GM18870 (cell line): ENCODE results near the gene POLR2F.

ENCODE experiments used
- ATAC-seq: cut with Tn5 transposase; IDR thresholded peaks from one replicate; pipeline ENCODE4 v1.9.1; 2021; ENCODE audit warnings: moderate library complexity; ENCODE audit not compliant: unreplicated experiment

The POLR2F gene

DNA sequence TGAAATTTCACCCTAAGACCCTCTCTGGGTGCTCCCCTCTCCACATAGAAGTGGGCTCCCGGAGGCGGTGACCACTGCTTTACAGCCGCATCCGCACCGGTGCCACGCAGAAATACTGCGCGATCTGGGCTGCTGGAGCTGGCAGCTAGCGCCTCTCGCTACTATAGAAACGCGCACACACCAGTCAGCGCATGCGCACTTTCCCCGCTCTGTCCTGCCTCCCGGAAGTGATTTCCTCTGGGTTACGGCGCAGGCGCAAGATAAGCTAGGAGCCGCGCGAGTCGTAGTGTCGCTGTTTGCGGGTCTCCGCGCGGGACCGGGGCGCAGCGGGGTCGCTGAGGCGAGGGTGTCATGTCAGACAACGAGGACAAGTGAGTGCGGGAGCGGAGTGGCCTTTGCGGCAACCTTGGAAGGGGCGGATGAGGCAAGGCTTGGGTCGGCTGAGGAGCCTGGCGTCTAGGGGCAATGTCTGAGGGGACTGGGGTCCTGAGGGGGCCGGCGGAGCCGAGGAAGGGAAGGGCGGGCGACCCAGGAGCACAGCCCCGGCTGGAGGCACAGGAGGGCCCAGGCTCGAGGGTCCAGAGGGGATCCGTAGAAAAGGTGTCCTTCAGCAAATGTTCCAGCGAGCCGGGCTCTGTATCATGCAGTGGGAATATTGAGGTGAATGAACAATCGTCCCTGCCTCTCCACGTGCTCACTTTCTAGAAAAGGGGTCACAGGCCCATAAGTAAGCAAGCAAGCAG lies at the start of gene POLR2F, which contains the start of gene C22orf23:
Gene POLR2F, plus strand, starts transcription at position 263 of the 743 bp plus-strand sequence. Its CDS starts 89 bp downstream, at position 352.
Gene C22orf23, minus strand, starts transcription at position 165 of the 743 bp plus-strand sequence. CDS start 452 bp downstream, outside the sequence.
- ATAC-seq, result peak; percentile 78

DNA sequence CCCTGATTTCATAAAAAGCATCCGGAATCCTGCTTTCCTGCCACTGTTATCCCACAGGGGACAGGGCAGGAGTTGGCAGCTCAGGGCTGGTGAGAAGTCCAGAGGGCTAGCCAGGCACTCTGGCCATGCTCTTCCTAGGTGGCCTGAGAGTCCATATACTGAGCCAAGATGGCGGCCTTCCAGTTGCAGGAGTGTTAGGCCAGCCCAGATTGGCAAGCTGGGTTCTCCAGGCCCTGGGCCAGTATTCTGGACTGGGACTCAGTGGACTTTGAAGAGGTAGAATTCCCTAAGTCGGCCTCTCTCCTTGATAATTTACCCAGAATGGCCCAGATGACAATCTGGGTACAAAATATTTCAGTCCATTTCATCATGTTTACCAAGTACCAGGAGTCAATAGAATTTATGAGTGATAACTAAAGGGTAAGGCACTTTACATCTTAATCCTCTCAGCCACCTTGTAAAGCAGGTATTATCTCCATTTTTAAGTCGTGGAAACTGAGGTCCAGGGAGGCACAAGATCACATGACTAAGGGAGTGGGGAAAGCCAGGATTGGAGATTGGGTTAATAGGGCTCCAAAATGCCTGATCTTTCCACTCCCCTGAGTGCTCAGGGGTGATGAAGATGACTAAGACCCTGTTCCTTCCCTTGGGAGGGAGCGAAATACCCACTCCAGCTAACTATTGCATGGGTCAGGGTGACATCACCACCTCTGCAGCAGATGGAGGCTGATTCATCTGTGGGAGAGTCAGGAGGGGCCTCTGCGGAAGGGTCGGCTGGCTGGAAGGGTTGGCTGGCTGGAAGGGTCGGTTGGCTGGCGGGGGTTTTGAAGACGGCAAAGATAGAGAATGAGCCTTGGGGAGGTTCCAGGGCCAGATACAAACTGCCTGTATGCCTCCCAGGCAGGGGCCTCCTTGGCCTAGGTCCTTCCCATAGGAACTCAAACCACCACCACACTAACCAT lies 48.6 kb upstream of the POLR2F start:
- no peak for ATAC-seq

DNA sequence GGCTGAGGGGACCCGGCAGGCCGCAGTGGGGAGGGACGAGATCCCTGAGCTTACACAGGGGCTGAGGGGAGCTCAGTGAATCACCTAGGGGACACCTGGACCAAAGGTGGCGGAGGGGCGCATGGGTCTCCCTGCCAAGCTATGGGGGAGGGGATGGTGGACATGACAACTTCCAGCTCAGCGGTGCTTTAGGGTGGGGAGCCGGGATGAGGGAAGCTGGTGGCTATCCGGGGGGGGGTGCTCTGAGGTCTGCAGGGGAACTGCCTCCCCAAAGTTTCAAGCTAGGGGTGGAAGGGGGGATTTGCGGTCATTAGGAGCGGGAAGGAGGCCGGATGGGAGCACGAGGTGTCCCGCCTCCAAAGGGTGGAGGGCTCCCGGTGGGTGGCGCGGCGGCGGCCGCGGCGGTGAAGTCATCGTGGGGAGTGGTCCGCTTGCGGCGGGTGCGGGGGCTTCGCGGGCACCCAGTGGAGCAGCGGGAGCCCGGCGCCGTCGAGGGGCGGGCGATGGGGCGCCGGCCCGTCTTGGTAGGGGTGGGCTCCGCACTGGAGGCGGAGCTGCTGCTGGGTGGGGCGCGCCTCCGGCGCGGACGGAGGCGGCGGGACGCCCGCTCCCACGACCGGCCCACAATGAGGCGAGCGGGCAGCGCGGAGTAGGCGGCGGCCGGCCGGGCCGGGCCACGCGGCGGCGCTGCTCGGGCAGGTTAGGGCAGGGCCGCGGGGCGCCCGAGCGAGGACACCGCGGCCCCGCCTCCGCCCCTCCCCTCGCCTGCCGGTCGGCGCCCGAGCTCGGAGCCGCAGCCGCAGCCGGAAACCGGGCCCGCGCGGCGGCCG lies 47.8 kb upstream of the POLR2F start, which contains the start of gene MICALL1:
Gene MICALL1, plus strand, starts transcription at position 764 of the 830 bp plus-strand sequence. CDS start 126 bp downstream, outside the sequence.
- no peak for ATAC-seq

DNA sequence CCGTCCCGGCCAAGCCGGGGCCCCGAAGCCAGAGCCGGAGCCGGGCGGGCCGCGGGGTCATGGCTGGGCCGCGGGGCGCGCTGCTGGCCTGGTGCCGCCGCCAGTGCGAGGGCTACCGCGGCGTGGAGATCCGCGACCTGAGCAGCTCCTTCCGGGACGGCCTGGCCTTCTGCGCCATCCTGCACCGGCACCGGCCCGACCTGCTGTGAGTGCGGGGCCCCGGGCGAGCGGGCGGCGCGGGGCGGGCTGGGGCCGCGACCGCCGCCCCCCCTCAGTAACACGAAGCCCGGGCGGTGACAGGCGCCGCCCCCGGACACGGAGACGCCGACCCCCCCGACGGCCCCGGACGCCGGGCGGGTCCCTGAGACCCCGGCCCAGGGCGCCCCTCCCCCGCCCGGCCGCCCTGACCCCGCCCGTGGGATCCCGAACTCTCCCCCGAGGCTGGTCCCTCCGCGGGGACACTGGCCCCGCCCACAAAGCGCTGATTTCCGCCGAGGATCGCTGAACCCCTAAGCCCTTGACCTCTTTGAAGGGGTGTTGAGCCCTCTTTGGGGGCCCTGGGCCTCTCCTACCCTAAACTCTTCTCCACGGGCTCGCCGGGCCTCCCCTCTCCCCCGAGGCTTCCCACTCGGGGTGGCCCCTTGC lies 47.0 kb upstream of the POLR2F start:
- no peak for ATAC-seq

DNA sequence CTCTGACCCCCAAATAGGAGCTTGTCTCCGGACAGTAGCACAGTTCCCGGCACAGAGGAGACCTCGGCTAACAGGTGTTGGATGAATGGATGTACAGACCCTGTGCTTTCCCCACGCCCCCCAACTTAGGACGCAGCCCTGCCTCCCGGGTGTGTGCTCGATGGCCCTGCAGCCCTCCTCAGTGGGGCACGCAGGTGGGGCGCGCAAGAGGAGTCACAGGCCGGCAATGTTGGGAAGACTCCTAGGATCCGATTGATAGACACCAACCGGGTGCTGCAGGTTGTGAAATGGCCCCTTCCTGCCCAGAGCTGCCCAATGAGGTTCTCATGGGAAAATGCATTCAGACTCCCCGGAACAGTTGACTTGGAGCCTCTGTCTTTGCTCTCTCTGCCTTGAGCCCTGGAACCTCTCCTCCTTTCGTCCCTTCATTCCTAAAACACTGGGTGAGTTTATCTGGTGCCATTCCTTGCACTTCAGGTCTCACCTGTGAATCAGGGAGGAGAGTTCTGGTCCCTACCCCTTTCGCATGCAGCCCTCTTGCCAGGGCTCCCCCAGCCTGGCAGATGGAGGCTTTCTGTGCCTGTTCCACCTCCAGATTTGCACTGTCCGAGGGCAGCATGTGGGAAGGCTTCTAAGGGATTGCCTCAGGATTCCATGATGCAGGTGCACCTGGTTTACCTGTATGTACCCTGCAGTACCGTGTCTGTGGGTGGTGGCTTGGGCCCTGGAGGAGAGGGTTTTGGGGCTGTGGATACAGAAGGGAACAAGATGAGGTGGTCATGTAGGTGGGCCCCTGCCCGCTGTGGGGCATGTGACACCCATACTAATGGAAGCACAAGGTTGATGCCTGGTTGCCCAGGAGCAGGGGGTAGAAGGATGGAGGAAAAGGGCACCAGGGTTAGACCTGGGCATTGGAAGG lies 46.2 kb upstream of the POLR2F start:
- no peak for ATAC-seq

DNA sequence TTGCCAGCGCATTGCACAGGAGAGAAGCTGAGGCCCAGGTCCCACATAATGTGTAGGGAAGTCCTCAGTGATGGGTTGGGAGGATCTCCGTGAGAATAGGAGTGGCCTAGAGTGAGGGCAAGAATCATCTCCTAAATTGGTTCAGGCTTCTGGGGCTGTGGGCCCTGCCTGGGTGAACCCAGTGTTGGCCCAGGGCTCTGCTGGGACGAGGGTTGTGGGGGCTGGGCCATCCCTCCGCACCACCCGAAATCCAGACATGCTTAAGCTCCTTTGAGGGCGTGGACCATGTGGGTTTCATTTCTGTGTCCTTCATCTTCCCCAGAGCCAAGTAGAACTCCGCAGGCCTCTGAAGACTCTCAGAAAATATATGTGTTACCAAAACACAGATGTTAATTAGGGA lies 43.7 kb upstream of the POLR2F start:
- ATAC-seq, result no peak

DNA sequence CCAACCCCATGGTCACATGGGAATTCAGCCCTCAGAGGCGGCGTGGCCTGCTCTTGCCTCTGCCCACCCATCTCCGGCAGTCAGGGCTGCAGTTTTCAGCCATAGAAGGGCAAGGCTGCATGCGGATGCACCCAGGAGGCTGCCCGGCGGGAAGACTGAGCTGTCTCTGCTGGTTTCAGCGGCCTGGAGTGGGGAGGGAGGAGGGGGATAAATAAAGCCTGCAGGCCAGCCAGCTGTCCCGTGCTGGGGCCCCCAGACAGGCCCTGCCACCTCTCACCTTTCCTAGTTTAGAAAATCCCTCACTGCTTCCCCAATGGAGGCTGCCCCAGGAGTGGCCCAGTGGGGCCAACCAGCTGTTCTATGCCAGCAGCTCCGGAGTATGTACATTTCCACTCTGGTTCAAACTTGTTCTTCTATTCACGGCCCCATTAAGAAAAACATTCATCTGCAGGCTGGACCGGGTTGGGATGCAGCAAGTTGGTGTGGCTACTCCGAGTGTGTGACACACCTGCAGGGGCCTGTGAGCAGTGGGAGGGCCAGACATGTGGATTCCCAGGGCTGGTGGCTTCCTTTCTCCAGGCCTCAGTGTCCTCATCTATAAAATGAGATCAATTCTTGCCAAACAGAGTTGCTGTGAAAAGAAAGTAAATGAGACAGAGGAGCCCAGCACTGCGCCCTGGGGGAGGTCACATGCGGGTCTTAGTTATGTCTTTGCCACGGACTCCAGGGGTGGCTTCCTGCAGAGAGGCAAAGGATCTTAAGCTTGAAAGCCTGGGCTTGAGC lies 42.4 kb upstream of the POLR2F start:
- ATAC-seq, result no peak

DNA sequence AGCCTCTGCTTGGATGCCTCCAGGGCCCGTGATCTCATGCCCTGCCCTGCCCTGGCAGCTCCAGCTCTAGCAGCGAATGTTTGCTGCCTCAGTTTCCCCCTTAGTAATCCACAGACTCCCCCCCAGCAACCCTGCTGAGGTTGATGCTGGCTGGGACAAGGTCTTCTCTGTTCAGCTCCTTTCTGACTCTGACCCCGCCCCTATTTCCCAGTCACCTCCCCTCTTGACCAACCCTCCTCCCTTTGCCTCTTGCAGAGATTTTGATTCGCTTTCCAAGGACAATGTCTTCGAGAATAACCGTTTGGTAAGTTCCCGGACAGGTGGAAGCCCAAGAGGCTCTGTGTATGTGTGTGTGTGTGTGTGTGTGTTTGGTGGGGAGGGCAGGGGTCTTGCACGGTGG lies 41.8 kb upstream of the POLR2F start:
- ATAC-seq, result no peak

DNA sequence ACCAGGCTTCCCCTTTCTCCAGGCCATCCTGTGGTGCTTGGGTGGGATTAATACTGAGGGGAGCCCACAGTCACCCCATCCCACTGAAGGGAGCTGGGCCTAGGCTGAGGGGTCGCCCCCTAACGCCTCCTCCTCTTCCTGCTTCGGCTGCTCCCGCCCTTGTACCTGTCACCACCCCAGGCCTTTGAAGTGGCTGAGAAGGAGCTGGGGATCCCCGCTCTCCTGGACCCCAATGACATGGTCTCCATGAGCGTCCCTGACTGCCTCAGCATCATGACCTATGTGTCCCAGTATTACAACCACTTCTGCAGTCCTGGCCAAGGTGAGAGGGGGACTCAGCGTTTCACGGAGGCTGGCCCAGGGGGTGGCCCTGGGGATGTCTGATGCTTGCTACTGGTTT lies 41.3 kb upstream of the POLR2F start:
- no peak for ATAC-seq

DNA sequence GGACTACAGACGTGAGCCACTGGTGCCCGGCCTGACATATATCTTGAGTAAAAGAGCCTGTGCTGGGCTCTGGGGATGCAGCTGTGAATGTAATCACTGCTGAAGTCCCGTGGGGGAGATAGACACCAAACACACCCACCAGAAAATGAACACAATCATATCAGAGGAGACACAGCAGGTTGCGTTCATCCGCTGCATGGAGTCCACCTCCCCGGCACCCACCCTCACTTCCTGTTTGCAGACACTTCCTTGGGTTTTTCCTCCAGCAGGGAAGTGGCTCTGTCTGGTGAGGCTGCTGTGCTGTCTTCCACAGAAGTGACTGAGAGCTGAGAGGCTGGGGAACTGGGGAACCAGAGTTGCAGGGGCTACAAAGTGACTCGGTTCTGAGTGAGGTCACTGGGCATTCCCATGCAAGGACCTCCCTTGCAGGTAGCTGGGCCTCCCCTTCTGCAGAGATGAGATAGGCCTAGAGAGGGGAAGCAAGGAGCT lies 40.2 kb upstream of the POLR2F start:
- no peak for ATAC-seq

DNA sequence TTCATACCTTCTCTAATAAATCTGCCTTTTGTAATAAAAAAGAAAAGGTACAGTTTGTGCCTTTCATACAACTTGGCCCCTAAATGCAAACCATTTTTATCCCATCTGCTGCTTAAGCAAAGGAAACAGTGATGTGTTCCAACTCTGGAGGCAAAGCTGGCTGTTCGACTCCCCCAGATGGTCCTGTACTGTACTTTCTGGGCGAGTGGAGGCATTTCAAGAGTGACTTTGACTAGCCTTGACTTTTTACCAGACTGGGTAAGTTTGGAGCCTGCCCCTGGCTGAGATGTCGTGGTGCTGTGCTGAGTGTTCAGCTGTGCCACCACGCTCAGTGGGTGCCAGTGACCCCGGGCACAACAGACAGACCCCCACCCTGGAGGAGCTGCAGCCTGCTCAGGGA lies 37.2 kb upstream of the POLR2F start:
- ATAC-seq, result no peak

DNA sequence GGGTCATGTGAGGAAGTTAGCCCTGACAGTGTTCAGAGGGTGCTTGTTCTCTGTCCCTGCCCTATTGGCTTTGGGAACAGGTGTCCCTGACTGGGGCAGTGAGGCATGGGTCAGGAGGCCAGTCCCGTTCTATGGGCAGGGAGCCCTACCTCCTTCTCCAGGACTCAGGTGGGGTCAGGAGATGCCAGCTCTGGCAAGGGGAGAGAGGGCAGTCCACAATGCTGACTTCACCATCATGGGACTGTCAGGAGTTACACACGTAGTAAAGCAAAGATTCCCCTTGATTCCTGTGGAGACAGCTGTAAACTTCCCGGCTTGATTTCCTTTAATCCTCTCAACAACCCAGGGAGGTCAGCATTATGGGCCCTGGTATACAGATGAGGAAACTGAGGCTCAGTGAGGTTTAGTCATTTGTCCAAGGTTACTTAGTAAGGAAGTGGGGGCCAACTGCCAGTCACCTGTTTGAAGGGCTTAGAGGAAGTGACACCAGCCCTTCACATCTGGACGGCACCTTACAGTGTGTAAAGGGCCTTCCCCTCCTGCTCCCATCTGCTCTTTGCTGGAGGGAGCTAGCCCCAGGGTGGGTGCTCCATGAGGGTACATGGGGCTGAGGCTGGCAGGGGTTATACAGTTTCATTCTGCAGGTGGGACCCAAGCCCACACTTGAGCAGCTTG lies 35.5 kb upstream of the POLR2F start:
- ATAC-seq, result no peak

DNA sequence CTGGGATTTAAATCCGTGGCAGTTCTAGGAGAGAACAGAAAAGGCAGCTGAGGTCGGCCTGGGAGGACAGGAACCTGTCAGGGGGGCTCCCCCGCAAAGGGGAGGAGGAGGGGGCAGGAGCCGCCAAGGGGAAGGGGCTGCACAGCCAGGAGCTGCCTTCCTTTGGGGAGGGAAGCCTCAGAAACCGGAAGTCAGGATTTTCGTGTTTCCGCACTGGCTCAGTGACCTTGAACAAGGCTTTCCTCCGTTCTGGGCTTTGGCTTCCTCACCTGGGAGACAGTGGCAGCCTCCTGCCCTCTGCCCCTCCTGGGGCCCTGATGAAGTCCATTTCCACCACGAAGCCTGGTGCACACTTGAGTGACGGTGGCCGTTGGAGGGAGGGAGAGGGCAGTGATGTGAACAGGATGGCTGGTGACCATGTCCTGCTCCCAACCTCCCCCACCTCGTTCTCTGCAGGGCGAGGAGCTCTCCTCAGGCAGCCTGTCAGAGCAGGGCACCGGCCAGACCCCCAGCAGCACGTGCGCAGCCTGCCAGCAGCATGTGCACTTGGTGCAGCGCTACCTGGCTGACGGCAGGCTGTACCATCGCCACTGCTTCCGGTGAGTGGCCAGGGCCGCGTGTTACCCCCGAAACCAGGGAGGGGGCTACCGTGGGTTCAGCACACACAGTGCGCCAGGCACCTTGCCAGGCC lies 34.8 kb upstream of the POLR2F start:
- ATAC-seq, result no peak

DNA sequence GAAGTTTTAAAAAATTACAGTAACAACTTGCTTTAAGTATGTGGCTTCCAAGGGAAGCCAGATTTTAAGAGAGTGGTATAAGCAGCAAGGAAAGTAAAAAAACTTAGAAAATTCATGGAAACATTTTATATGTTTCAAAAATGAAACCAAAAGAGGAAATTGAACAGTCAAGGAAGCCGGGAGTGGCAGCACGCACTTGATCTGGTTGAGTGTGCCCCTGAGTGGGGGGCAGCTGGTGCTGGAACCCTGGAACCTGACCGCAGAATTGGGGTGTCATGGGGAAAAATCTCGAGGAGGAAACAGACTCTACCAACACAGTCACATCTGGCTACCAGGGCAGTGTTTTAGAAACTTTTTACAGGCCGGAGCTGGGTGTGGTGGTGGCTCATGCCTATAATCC lies 33.4 kb upstream of the POLR2F start:
- ATAC-seq, result no peak

DNA sequence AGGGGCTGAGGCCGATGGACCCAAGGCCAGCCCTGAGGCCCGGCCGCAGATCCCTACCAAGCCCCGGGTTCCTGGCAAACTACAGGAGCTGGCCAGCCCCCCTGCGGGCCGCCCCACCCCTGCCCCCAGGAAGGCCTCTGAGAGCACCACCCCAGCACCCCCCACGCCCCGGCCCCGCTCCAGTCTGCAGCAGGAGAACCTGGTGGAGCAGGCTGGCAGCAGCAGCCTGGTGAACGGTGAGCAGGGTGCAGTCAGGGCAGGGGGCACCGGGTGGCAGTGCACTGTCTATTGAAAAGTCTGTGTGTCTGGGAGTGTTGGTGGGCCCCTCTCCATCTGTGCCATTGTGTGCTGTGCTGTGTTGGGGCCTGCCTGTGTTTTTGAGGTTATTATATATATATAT lies 31.3 kb upstream of the POLR2F start:
- ATAC-seq, result no peak

DNA sequence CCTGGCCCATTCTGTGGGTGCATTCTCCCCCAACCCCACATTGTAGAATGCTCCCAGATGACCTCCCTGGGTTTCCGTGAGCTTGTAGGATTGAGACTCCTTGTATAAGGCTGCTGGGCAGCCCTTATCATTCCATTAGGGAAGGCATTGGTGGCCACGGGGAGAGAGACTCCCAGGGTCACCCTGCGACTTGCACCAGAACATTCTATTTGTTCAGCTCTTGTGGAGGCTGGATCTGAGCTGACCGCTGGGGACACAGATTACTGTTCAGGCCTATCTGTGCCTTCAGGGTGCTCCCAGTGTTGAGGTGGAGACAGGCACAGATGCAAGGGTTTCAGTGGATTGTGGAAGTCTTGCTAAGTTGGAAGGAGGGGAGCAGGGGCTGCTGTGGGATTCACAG lies 29.6 kb upstream of the POLR2F start:
- ATAC-seq, result no peak

DNA sequence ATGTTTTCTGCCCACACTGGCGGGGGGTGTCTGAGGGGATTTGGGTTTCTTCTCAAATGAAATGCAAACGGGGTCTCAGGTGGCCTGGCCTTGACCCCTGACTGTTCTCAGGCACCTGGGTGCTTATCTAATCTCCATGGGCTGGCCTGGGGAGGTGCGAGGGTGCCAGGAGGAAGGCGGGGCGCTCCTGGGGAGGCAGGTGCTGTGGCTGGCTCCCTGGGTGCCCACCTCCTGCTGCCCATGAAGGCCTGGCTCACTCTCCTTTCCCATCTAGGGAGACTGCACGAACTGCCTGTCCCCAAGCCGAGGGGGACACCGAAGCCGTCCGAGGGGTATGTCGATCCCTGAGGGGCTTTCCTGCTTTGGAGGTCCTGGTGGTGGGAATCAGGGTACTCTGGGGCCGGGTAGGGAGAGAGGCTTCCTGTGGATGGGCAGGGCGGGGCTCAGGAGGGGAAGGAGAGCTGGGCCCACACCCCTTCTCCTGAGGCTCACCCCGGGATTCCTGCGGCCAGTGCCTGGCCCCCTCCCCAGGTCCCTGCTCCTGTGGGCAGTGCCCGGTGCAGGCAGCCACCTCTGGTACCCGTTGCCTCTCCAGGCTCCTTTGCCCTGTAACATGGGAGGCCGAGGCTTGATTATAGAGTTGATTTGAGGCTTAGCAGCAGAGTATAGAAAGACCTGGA lies 29.0 kb upstream of the POLR2F start:
- no peak for ATAC-seq
